DMS153 (cell line): ENCODE results near the gene POLDIP3.

ENCODE experiments used
- DNase-seq: peaks from one replicate; lab custom pipeline; 2025; lab: John Stamatoyannopoulos, UW

POLDIP3 gene, protein sequence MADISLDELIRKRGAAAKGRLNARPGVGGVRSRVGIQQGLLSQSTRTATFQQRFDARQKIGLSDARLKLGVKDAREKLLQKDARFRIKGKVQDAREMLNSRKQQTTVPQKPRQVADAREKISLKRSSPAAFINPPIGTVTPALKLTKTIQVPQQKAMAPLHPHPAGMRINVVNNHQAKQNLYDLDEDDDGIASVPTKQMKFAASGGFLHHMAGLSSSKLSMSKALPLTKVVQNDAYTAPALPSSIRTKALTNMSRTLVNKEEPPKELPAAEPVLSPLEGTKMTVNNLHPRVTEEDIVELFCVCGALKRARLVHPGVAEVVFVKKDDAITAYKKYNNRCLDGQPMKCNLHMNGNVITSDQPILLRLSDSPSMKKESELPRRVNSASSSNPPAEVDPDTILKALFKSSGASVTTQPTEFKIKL

GRCh38 chr22:42614312-42615091, at the start of gene POLDIP3:
POLDIP3 (minus strand) TSS chr22:42614883; CDS start chr22:42614857, 26 bp downstream.
- DNase-seq: peak; percentile 95

- DNase-seq: peak; percentile 51
Observed at GRCh38 chr22:42661985-42662831, 47.5 kb upstream of the POLDIP3 start.

- no peak for DNase-seq
Observed at GRCh38 chr22:42656578-42656977, 41.9 kb upstream of the POLDIP3 start.

DNA sequence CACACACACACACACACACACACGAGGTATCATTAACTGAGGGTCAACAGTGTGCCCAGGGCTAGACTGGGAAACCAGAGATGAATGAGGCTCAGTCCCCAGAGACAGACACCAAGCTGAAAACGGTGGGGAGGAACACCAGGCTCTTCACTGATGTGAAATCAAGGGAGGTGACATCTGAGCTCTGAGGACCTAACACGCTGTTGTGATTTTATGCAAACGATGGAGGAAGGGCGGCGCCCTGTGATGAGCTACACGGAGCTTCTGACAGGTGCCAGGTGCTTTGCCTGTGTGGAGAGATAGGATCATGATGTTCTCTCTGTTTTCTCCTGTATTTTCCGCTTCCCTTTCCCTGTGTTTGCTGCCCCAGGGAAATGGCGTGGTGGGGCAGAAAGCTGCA, 41.0 kb upstream of the POLDIP3 start:
- peak; percentile 97 for DNase-seq

- no peak for DNase-seq
Observed at GRCh38 chr22:42654436-42655073, 39.9 kb upstream of the POLDIP3 start.

GRCh38 chr22:42653999-42654398, 39.3 kb upstream of the POLDIP3 start:
- DNase-seq: no peak

- no peak for DNase-seq
Observed at GRCh38 chr22:42651134-42651533, 36.5 kb upstream of the POLDIP3 start.

DNA sequence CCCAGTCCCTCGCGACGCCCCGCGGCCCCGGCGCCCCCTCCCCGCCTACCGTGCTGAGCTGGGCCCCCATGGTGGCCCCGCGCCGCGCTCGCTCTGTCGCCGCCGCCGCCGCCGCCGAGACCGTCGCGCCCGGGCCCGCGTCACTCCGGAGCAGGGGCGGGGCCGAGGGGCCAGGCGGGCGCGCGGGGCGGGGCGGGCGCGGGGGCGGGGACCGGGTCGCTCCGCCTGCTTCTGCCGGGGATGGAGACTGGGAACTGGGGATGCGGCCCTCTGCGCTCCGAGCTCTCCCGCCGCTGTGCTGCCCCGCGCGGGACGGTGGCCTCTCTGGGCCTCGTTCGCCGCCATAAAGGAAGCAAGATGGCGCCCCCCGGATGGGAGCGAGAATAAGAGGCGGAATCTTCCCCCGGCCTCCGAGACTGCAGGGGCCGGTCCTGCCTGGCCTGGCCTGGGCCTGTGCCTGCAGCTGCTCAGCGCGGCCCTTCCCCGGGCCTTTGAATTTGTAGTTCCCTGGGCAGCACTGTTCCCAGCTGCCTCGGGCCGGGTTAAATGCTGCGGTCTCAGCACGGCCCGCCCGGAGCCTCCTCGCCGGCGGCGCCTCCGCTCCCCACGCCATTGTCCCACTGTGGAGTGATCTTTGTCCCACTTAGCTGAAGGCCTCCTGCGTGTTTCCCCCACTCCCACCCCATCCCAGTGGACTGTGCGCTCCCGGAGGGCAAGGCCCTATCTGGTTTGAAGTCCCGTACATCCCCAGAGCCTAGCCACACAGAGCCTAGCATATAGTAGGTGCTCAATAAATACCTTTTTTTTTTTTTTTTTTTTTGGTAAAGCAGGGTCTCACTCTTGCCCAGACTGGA, 34.8 kb upstream of the POLDIP3 start, which contains the start of gene CYB5R3:
TSS of gene CYB5R3 (minus strand) at position 147 of the 854 bp plus-strand sequence. CDS start at position 70, 77 bp downstream.
- peak; percentile 37 for DNase-seq

GRCh38 chr22:42648368-42649245, 33.9 kb upstream of the POLDIP3 start:
- DNase-seq: no peak

GRCh38 chr22:42648017-42648367, 33.3 kb upstream of the POLDIP3 start:
- DNase-seq: no peak

- DNase-seq: no peak
Observed at GRCh38 chr22:42646569-42647525, 32.2 kb upstream of the POLDIP3 start.

- DNase-seq: no peak
Observed at GRCh38 chr22:42645938-42646568, 31.4 kb upstream of the POLDIP3 start.

DNA sequence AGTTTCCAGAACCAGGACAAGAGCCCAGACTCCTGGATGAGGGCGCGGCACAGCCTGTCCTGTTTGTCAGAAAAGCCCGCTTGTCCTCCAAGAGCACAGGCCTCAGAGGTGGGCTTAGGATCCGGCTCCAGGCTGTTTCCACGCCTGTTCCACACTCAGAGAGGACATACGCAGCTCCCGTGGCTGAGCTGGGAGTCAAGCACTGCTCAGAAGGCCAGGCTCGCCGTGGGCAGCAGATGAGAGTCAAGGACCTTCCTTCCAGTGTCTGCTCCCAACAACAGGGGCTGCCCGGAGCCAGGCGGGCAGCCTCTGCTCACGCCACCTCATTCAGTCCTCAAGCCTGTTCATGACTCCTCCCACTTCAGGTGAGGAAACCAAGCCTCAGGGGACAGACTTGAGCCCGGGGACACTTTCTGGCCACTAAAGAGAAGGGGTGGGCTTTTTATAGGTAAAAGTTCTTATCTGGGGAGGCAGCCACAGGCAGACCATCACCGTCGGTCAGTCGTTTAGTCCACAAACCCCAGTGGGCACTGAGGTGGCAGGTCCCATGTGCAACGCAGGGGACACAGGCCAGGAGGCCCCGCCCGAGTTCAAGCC, 30.8 kb upstream of the POLDIP3 start:
- no peak for DNase-seq

DNA sequence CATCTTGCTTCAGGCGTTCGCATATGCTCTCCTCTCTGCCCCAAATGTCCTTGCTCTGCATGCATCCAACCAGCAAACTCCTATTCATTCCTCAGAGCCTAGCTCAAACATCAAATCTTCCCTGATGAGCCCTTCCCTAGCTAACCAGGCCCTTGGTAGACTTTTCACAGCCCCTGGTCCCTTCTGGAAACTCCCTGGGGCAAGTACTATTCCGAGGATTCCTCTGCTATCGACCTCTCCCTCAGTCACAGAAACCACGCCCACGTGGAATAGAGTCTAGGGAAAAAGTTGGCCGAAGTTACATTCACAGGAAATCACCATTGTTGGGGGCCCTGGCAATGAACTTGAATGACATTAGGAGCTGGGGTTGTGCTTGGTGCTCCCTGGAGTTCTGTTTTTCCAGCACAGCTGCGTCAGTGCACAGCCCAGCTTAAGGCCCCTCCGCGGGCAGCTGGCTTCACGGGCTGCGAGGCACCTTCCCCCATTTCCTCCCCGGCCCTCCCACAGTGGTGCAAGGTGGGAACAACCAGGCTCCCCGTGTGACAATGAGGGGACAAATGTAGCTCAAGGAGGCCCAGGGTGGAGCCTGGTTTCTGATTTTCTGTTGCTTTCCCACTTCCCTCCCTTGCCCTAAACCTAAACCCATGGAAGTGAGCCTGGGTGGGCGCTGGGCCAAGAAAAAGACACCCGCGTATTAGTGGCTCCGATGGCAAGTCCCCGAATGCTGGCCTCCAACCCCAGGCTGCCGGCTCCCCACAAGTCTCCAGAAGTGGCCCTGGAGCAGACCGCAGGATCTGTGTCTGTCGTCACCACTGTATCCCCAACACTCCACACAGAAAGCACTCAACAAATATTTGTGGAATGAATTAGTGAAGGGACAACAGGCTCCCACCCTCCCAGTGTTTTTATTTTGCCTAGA, 30.0 kb upstream of the POLDIP3 start:
- no peak for DNase-seq

DNA sequence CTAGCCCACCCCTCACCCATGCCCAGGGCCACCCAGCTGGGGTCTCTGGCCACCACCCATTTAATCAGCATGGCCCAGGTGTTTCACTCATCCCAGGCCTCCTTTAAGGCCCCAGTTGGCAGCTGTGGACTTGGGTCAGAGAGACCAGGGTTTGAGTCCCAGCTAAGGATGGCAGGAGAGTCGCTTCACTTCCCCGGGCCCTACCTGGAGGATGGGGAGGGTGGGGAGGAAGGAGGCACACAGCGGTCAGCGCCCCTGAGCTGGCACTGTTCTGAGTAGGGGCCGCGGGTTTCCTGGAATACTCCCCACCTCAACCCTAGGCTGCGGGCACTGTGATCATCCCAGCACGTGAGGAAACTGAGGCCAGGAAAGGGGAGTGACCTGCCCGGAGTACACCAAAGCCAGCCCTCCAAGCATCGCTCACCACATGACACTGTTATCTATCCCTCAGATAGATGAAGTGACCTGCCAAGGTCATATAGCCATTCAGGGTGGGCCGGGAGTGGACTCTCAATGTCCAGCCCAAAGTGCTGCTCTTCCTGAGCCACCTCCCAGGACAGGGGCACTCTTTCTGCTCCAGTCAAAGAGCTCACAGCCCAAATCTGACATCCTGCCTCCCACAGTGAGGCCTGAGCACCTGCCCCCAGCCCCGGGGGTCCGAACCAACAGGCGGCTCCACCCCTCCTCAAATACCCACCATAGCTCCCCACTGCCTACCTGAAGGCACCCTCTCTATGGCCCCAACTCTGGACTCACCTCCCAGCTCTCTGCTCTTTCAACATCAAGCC, 29.1 kb upstream of the POLDIP3 start:
- DNase-seq: no peak
